ENCODE data around the gene DPP6. TPM values are rescaled to one million over a fixed set of nuclear protein-coding genes. Genes with fewer than 3 reads are reported as not detected.

The DPP6 gene
- total RNA-seq, 2 donors from 2014 or later, result 0.99 to 1.8 TPM

DNA sequence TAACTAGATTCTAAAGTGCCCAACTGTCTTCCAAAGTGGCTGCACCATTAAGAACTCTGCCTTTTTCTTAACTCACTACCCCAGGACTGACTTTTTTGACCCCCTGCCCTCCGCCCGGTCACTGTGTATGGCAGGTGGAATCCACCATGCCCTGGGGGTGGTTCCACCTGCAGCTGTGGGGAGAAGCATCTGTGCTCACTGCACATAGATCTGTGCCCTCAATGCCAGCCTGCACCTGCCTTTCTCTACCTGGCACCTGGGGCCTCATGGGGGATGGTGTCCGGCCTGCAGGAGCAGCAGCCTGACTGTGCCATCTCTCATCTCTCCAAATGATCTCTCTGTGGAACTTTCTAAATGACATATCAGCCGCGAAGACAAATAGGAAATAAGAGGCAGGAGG is 597.2 kb downstream of the DPP6 start:
- no peak for DNase-seq
- no peaks in the 10 kb centered on the region for H3K27me3 ChIP-seq
- no peaks in the 10 kb centered on the region for H3K4me1 ChIP-seq
- H3K27ac ChIP-seq, result no peak overlapping the region
- H3K4me3 ChIP-seq, result no peak overlapping the region
- H3K36me3 ChIP-seq (replicated peaks in 1 of 2; ENCODE audit: insufficient read depth in 1 of 2, low read depth in 2 of 2), result no peaks in the 10 kb centered on the region
- 72 to 73% methylated on average over 5 of the region's 5 CpGs for WGBS, 2 donors
- H3K9me3 ChIP-seq, result no peaks in the 10 kb centered on the region
- ATAC-seq, result no peak
- intact Hi-C loops (cut with DNase I), result no loop called here
- TF ChIP-seq CTCF (IDR thresholded peaks at IDR 0.05) (no peak), POLR2A (IDR thresholded peaks at IDR 0.05) (no peak)

DNA sequence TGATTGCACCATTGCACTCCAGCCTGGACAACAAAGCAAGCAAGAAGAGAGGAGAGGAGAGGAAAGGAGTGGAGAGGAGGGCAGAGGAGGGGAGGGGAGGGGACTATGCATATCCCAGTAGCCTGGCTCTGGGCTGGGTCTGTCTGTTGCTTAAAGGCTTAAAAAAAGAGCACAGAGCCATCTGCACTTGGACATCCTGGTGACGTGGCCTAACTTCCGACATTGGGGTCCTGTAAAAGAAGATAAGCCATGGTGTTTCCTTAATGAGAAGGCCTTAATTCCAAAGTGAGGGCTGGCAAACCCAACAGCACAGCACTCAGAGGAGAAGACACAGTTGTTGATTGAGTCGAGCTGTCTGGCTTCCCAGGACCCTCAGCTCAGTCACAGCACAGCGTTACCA is 598.1 kb downstream of the DPP6 start:
- Histone ChIP-seq H3K4me3 (no peak overlapping the region), H3K36me3 (replicated peaks in 1 of 2; ENCODE audit: insufficient read depth in 1 of 2, low read depth in 2 of 2) (no peaks in the 10 kb centered on the region), H3K4me1 (no peaks in the 10 kb centered on the region), H3K27ac (no peak overlapping the region), H3K9me3 (no peaks in the 10 kb centered on the region), H3K27me3 (no peaks in the 10 kb centered on the region)
- ATAC-seq (no peak), DNase-seq (no peak)
- WGBS, 2 donors, result 75 to 81% methylated on average over 4 of the region's 4 CpGs
- intact Hi-C loops (cut with DNase I), result no loop called here
- no peak for TF ChIP-seq CTCF (IDR thresholded peaks at IDR 0.05)
- TF ChIP-seq POLR2A (IDR thresholded peaks at IDR 0.05), result no peak

DNA sequence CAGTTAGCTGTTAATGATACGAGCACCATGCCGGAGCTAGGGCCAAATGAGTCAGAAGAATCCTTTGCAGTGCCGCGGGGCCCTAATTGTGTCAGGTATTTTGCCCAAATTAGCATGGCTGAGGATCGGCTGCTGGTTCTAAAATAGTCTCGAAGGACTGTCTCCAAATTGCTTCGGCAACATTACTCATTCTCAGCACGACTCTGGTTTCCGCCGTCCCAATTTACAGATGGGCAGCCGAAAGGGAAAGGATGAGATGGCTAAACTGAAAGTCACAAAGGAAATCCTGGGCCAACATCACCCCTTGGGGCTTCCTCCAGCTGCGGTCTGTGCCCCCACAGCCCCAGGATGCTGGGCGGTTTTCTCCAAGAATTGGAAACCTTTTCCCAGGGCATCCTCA is 599.3 kb downstream of the DPP6 start:
- H3K4me3 ChIP-seq, result no peak overlapping the region
- H3K36me3 ChIP-seq (replicated peaks in 1 of 2; ENCODE audit: insufficient read depth in 1 of 2, low read depth in 2 of 2), result no peaks in the 10 kb centered on the region
- H3K9me3 ChIP-seq, result no peaks in the 10 kb centered on the region
- intact Hi-C loops (cut with DNase I), result no loop called here
- WGBS, 2 donors, result 77 to 89% methylated on average over 13 of the region's 13 CpGs
- no peaks in the 10 kb centered on the region for H3K4me1 ChIP-seq
- no peak for ATAC-seq
- H3K27me3 ChIP-seq, result no peaks in the 10 kb centered on the region
- H3K27ac ChIP-seq, result no peak overlapping the region
- TF ChIP-seq CTCF (IDR thresholded peaks at IDR 0.05), result no peak
- TF ChIP-seq POLR2A (IDR thresholded peaks at IDR 0.05), result no peak
- no peak for DNase-seq

GRCh38 chr7:154652564-154652963 is 600.4 kb downstream of the DPP6 start:
- Histone ChIP-seq H3K36me3 (replicated peaks in 1 of 2; ENCODE audit: insufficient read depth in 1 of 2, low read depth in 2 of 2) (no peaks in the 10 kb centered on the region), H3K4me3 (no peak overlapping the region), H3K27ac (no peak overlapping the region), H3K4me1 (no peaks in the 10 kb centered on the region), H3K27me3 (no peaks in the 10 kb centered on the region), H3K9me3 (no peaks in the 10 kb centered on the region)
- intact Hi-C loops (cut with DNase I), result no loop called here
- no peak for DNase-seq
- WGBS, 2 donors, result 32 to 39% methylated on average over 9 of the region's 9 CpGs
- TF ChIP-seq CTCF (IDR thresholded peaks at IDR 0.05), result no peak
- no peak for TF ChIP-seq POLR2A (IDR thresholded peaks at IDR 0.05)
- ATAC-seq, result no peak

- Histone ChIP-seq H3K27me3 (no peaks in the 10 kb centered on the region), H3K27ac (no peak overlapping the region), H3K4me3 (no peak overlapping the region), H3K36me3 (replicated peaks in 1 of 2; ENCODE audit: insufficient read depth in 1 of 2, low read depth in 2 of 2) (no peaks in the 10 kb centered on the region), H3K9me3 (no peaks in the 10 kb centered on the region), H3K4me1 (no peaks in the 10 kb centered on the region)
- no peak for DNase-seq
- ATAC-seq, result no peak
- TF ChIP-seq CTCF (IDR thresholded peaks at IDR 0.05), result no peak
- TF ChIP-seq POLR2A (IDR thresholded peaks at IDR 0.05), result no peak
- intact Hi-C loops (cut with DNase I), result no loop called here
- WGBS, 2 donors, result 69 to 71% methylated on average over 1 of the region's 1 CpG
Observed at GRCh38 chr7:154653281-154653680, 601.1 kb downstream of the DPP6 start.
